GM18951 (cell line): ENCODE data around the gene DIPK1A.

ENCODE experiments used
- POLR2A ChIP-seq: IDR thresholded peaks from 4 replicates; pipeline ENCODE4 v1.6.1; 2011; ENCODE audit warnings: mild to moderate bottlenecking; ENCODE audit not compliant: insufficient read length, insufficient read depth; ENCODE audit errors: extremely low read depth
- in situ Hi-C: fragments of 300-500 bp; cut with MboI; formaldehyde crosslinking; loops from one replicate; pipeline ENCODE4 v1.12.0; 2022; ENCODE audit warnings: low sequenced_read_pairs, mixed read lengths, inconsistent platforms; ENCODE audit not compliant: unreplicated experiment

DIPK1A gene

DNA sequence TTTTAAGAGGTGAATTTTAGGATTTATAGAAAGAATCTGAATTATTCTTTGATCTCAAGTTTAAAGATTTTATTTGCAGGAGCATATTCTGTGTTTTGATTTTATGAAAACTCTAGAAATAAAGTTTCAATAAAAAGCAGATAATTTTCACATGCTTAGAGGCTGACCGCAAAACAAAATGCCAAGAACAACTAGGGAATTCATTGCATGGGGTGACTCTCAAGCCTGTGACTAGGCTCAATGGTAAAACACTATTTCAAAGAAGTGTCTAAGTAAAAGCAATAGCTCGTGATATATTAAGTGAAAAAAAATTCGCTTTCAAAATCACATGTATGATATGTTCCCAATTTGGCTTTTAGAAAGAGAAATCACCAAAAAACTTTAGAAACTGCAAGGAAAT lies 79.9 kb downstream of the DIPK1A start:
- in situ Hi-C loops, result no loop called here
- no peak for TF ChIP-seq POLR2A

DNA sequence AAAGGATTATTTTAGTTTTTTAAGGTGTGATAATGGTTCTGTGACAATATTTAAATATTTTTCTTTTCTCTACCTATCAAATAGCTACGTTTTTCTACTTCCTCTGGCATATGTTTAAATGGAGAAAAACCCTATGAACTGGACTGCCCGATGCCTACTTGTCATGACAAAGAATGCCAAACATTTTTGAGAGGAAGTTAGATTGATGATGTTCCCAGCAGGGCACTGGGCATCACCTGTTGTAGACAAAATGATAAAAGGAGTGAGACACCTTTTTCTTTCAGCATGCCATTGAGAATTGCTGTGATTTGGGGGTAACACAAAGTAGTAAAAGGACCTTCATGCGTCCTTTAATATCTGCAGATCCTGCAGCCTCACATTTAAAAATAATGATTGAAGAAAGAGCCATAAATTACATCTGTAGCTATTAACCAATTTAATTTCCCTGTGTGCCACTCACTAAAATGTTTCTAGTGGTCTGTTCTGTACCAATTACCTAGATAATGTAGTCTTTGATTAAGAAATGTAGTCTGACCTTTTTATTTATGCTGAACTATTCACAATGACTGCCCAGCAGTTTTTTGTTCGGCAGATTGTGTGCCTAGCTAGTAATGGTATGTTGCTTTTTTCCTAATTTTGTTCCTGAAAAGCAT lies 81.8 kb downstream of the DIPK1A start:
- in situ Hi-C loops, result no loop called here
- no peak for TF ChIP-seq POLR2A

DNA sequence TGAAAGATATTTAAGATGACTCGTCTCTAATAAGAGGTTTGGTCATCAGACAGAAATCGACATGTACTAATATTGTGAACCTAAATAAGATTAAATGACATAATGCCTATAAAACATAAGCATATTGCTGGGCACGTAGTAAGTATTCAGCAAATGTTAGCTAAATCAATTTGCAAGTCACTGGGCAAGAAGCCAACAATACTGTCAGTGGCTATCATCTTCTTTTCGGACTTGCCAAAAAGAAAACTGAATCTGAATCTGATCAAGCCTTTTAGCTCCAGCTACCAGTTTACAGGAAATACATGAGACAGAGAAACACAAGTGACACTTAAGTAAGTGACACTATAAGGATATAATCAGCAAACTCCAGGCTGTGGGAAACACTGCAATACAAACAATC lies 83.5 kb downstream of the DIPK1A start:
- TF ChIP-seq POLR2A, result no peak
- in situ Hi-C loops, result no loop called here

DNA sequence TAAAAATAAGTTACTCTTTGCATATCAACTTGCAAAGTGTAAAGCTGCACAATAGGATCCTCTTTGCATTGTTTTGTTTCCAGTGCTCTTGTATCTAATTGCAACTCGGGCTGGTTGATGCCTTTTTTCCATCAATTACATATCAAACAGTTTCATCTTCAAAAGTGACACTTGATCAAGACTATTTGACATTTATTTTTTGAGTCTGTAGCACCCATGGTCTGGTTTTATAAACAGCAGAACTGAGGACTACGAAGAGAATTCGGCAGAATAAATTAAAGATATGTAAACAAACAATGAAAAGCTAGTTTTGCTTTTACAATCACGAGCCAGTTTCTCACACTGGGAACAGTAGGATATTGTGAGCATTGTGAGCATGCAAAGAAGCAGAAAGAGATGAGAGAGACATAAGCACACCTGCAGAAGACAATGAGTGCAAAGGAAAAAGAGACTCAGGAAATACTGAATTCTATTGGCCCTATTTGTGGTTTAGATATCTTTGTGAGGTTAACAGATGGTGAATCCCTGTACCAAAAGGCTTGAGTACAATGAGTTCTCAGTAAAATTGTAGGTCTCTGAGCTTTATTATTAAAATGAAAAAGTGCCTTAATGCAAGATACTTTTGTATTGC lies 84.1 kb downstream of the DIPK1A start:
- no peak for TF ChIP-seq POLR2A

DNA sequence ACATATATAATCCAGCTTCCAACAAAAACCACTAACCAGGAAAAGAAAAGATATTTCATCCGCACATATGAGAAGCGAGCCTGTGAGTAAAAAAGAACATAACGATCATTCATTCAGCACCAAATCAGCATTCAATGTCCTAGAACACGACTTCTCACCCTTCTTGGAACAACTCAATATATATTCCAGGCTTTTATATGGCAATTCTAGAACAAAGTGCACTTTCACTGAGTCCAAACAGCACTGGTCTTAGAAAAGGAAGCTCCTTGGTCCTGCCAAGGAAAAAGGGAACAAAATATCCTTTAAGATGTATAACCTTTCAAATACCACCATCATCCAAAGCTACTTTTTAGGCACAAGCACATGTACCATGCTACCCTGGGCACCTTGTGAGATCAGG lies 84.9 kb downstream of the DIPK1A start:
- no peak for TF ChIP-seq POLR2A
- in situ Hi-C loops, result no loop called here

More for the DNA sequence above, 84.1 kb downstream of the DIPK1A start:
- in situ Hi-C loops, result no loop called here

DNA sequence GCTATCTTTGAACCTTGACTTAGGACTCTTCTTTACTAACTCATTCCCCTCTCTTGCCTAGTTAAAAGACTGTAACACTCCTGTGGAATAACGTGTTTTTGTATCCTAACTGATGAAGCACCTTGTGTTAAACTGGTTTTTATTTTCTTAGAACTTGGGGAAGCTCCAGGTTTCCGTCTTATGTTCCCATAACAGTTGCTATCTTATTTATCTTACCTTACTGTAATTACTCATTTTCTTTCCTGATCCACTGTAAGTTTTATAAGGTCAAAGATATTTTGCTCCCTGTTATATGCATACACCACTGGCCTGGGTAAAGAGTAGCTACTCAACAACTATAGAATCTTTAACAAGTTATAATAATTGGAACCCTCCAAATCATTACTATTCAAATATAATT lies 86.3 kb downstream of the DIPK1A start:
- in situ Hi-C loops, result no loop called here
- no peak for TF ChIP-seq POLR2A

DNA sequence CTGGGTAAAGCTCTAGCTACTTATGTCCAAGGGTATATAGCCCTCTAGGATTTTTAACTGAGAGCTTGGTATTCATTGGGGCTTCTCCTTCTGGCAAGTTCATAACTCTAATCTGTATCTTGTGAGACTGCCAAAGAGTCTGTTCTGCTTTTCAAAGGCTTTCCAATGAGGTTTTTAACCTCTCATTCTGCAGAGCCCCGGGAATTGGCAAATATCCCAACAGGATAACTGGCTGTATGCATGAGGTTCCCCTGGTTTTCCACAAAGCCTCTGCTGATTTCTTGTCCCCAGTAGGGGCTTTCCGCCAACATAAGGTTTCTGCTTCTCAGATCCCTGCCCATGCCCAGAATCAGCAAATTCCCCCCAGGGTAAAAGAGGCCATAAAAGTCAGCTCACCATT lies 88.5 kb downstream of the DIPK1A start:
- no peak for TF ChIP-seq POLR2A
- in situ Hi-C loops, result no loop called here

DNA sequence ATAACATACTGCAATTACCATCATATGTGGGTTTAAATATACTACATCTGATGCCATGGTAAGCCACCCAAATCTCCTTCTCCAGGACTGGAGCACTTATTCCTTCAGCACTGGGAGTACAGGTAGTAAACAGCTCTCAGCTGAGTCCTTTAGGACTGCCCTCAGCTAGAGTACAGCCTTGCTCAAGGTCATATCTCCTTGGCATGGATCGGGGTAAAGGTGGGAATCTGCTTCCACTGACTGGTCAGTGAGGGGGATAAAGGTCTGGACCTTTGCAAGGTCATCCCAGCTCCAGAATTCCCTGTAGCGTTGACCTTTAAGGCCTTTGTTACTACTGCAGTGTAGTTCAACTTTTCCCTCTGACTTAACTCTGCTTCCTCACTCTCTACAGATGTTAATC lies 90.7 kb downstream of the DIPK1A start:
- in situ Hi-C loops, result no loop called here
- TF ChIP-seq POLR2A, result no peak

DNA sequence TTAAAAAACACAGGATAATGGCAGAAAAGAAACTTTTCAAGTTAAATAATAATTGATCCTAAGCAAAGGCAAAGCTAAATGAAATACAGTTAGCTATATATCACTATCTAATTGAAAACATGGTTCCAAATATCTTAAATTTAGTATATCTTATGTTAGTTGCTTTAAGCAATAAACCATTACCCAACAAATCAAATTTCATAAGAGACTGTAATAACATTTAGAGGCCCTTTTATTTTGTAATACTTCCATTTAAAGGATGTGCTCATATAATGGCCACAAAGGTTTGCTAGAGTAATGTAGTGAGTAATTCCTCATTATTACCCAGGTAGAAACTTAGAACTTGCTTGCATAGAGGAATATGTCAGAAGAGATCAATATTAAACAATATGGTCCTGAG lies 97.1 kb downstream of the DIPK1A start:
- in situ Hi-C loops, result loop anchor here (10.0 kb wide), 1 partner anchor 91 kb away; no protein-coding TSS in a partner anchor

DNA sequence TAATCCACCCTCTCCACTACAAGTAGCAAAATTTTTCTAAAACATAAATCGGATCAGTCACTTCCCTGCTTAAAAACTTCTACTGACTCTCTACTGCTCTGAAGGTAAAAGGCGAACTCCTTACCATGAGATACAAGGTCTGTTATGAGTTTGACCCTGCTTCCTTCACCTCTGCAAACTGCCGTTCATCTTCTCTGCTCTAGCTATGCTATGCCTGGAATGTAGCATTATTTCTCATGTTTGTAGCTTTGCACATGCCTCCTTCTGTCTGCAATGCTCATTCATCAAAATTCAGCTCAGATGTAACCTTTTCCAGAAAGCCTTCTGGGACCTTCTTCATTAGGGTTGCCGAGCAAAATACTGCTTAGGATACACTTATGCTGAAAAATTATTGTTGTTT lies 98.7 kb downstream of the DIPK1A start:
- in situ Hi-C loops, result loop anchor here (10.0 kb wide), 1 partner anchor 92 kb away; no protein-coding TSS in a partner anchor
- TF ChIP-seq POLR2A, result no peak

More for the DNA sequence above, 97.1 kb downstream of the DIPK1A start:
- TF ChIP-seq POLR2A, result no peak

DNA sequence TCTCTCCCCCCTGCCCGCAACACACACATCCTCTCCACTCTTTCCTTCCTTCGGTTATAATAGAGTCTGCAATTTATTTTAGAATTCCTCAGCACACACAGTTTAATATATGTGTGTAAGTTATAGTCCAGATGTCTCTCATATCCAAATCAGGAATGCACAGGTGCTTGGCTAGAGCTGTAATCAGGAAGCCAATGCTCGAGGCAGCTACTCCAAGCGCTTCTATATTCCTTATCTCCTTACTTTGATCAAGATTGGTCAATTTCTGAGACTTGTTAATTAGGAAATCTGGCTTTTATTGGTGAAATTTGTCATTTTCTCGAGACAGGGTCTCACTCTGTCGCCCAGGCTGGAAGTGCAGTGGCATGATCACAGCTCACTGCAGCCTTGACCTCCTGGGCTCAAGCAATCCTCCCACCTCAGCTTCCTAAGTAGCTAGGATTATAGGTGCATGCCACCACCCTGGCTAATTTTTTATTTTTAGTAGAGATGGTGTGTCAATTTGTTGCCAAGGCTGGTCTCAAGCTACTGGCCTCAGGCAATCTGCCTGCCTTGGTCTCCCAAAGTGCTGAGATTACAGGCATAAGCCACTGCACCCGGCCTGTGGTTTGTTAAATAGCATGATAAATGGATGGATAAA lies 101.7 kb downstream of the DIPK1A start:
- no peak for TF ChIP-seq POLR2A
- in situ Hi-C loops, result loop anchor here (10.0 kb wide), 1 partner anchor 95 kb away; no protein-coding TSS in a partner anchor

DNA sequence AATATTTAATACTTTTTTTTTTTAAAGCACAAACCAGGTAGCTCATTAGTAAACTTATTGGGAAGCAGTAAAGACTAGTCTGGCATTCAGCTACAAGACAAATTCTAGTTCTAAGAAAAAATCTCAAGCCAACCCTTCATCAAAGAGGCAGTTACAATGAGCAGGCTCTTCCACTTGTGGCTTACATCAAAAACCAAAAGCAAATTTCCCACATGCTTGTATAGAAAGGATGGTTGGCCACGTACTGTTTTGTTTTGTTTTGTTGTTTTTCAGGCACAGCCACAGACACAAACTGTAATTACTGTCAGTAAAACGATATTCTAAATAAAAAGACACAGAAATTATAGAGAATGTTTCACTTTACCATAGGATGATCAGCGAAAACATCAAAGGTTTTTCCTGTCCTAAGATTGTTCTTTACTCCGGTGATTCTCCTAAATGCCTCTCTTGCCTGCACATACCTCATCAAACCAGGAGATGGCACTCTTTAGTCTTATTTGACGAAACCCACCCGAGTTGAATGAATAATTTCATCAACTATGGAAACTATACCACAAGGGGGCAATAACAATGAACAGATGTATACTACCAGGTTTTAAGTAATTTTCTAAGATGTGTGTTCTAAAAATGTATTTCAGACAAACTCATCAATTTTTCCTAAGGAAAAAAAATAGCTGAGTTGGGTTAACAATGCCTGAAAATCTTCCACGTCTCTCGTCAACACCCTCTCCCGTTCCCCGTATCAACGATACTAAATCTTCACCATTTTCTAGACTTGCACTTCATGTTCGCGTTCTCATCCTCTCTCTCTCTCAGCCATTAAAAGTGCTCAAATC lies 102.5 kb downstream of the DIPK1A start:
- no peak for TF ChIP-seq POLR2A
- in situ Hi-C loops, result no loop called here

DNA sequence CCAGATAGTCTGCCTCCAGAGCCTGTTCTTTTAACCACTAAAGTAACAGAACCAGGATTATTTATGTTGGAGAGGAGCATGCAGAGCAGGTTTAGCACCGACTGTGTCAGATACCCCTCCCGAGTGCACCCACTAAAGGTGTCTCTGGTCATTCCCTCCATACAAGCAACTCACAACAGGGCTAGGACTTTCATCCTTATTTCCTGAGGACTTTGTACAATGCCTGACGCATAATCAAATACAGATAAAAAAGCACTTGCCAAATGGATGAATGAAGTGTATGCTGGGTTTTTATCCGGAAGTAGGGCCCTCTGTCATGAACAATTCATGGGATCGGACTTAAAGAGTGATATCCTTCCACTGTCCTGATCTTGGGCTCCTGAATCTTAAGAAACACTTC lies 103.4 kb downstream of the DIPK1A start:
- in situ Hi-C loops, result no loop called here
- no peak for TF ChIP-seq POLR2A
